ENCODE measurements around the gene LTBR. TPM values are rescaled to one million over a fixed set of nuclear protein-coding genes. Genes with fewer than 3 reads are reported as not detected.

LTBR gene
- total and polyA plus RNA-seq, 2 experiments from 2014 or later = 0.65 to 4.1 TPM

- H3K27ac ChIP-seq = no peak overlapping the region
- H3K27me3 ChIP-seq = no peaks in the 10 kb centered on the region
- DNase-seq (ENCODE audit: low read depth in 1 of 2, low spot score in 1 of 2) = no peak
- H3K4me3 ChIP-seq = no peak overlapping the region
- H3K4me1 ChIP-seq (ENCODE audit: low read depth) = no peaks in the 10 kb centered on the region
- TF ChIP-seq CTCF (IDR thresholded peaks at IDR 0.05; ENCODE audit: low read depth, low read length) = no peak
- no peaks in the 10 kb centered on the region for H3K9me3 ChIP-seq (ENCODE audit: low read depth)
- no peaks in the 10 kb centered on the region for H3K36me3 ChIP-seq
These were observed 54.4 kb downstream of the LTBR start for GRCh38 chr12:6438345-6438744.

GRCh38 chr12:6440391-6440790 lies 56.4 kb downstream of the LTBR start:
- Histone ChIP-seq H3K27me3 (no peaks in the 10 kb centered on the region), H3K4me3 (no peak overlapping the region), H3K9me3 (ENCODE audit: low read depth) (no peaks in the 10 kb centered on the region), H3K4me1 (ENCODE audit: low read depth) (no peaks in the 10 kb centered on the region), H3K27ac (no peak overlapping the region), H3K36me3 (no peaks in the 10 kb centered on the region)
- no peak for TF ChIP-seq CTCF (IDR thresholded peaks at IDR 0.05; ENCODE audit: low read depth, low read length)
- DNase-seq (ENCODE audit: low read depth in 1 of 2, low spot score in 1 of 2) = no peak

Other genes starting within 250 kb of the LTBR start
- gene CD9, start 183.8 kb upstream of the LTBR start, total RNA-seq = 11.6 and 15.8 TPM in 2 replicates
- 14.7 and 37.9 TPM in 2 replicates for gene CD9, start 183.8 kb upstream of the LTBR start, polyA plus RNA-seq
- gene PLEKHG6, start 73.5 kb upstream of the LTBR start, total RNA-seq = 0.86 and 0.99 TPM in 2 replicates
- 0.39 and 1.2 TPM in 2 replicates for gene PLEKHG6, start 73.5 kb upstream of the LTBR start, polyA plus RNA-seq
- 32.8 and 33.3 TPM in 2 replicates for gene TNFRSF1A, start 42.1 kb upstream of the LTBR start, total RNA-seq
- gene TNFRSF1A, start 42.1 kb upstream of the LTBR start, polyA plus RNA-seq = 41.7 and 42.3 TPM in 2 replicates
- gene SCNN1A, start 8.6 kb upstream of the LTBR start, total RNA-seq = 0.25 and 0.66 TPM in 2 replicates
- not detected in 2 replicates for gene SCNN1A, start 8.6 kb upstream of the LTBR start, polyA plus RNA-seq
- gene CD27, start 60.8 kb downstream of the LTBR start, total RNA-seq = not detected in 2 replicates
- gene CD27, start 60.8 kb downstream of the LTBR start, polyA plus RNA-seq = 0.32 and 0.35 TPM in 2 replicates
- 2.8 and 3.4 TPM in 2 replicates for gene TAPBPL, start 67.9 kb downstream of the LTBR start, total RNA-seq
- gene TAPBPL, start 67.9 kb downstream of the LTBR start, polyA plus RNA-seq = 1.5 and 3.3 TPM in 2 replicates
- gene VAMP1, start 86.5 kb downstream of the LTBR start, total RNA-seq = 15.1 and 17.7 TPM in 2 replicates
- gene VAMP1, start 86.5 kb downstream of the LTBR start, polyA plus RNA-seq = 14.9 and 28.4 TPM in 2 replicates
- 75.1 and 104 TPM in 2 replicates for gene MRPL51, start 109.1 kb downstream of the LTBR start, total RNA-seq
- gene MRPL51, start 109.1 kb downstream of the LTBR start, polyA plus RNA-seq = 279 and 308 TPM in 2 replicates
- 134 and 156 TPM in 2 replicates for gene NCAPD2, start 109.9 kb downstream of the LTBR start, total RNA-seq
- gene NCAPD2, start 109.9 kb downstream of the LTBR start, polyA plus RNA-seq = 20.2 and 70.7 TPM in 2 replicates
- gene GAPDH, start 150.4 kb downstream of the LTBR start, total RNA-seq = 8,013 and 12,904 TPM in 2 replicates
- 11,564 and 14,299 TPM in 2 replicates for gene GAPDH, start 150.4 kb downstream of the LTBR start, polyA plus RNA-seq
- 18.0 and 29.0 TPM in 2 replicates for gene IFFO1, start 171.9 kb downstream of the LTBR start, total RNA-seq
- 25.4 and 28.4 TPM in 2 replicates for gene IFFO1, start 171.9 kb downstream of the LTBR start, polyA plus RNA-seq
- gene NOP2, start 184.1 kb downstream of the LTBR start, total RNA-seq = 20.4 and 45.5 TPM in 2 replicates
- 36.2 and 38.2 TPM in 2 replicates for gene NOP2, start 184.1 kb downstream of the LTBR start, polyA plus RNA-seq
- gene CHD4, start 223.2 kb downstream of the LTBR start, total RNA-seq = 363 and 580 TPM in 2 replicates
- 155 and 204 TPM in 2 replicates for gene CHD4, start 223.2 kb downstream of the LTBR start, polyA plus RNA-seq

Data from cardiac muscle cell (in vitro differentiated cells and primary cell).